Right lung (tissue), 10 donors: ENCODE data around the gene NELL2. TPM values are rescaled to one million over a fixed set of nuclear protein-coding genes. Genes with fewer than 3 reads are reported as not detected.
"Not testable (repeated sequence)": the region's sequence is repeated elsewhere in the genome, so short reads cannot be mapped to it uniquely, and the experiment has no call there.

Experiments used
- DNase-seq, 2 donors: peaks; one replicate each; pipeline ENCODE4 v3.0.0-alpha.2; 2013
- long read RNA-seq, 8 donors: transcript quantifications; one replicate each; lab custom pipeline, GENCODE V29; 2026
- polyA plus RNA-seq, 5 donors: library from polyadenylated mRNA; unstranded; fragments of 120-200 nt; gene quantifications; one replicate each; pipeline versions ENCODE4 v1.2.1 to v1.2.3, GENCODE V29; 2013; ENCODE audit warnings: inconsistent platforms in 1 of 5, low replicate concordance in 1 of 5; ENCODE audit not compliant: insufficient read length in 5 of 5, insufficient read depth in 1 of 5

NELL2 gene
- polyA plus RNA-seq, result 10 to 100 TPM; 25.3 to 42.4 (median 31.4) TPM
- long read RNA-seq, donor 1, partial matches to known transcripts, result 22 of 30 reads
- long read RNA-seq, donor 1, other reads (novel, unspliced or antisense), result 0 of 30 reads
- long read RNA-seq, donor 2, partial matches to known transcripts, result 5 of 5 reads
- long read RNA-seq, donor 2, other reads (novel, unspliced or antisense), result 0 of 5 reads
- long read RNA-seq, donor 3, partial matches to known transcripts, result 12 of 14 reads
- long read RNA-seq, donor 3, other reads (novel, unspliced or antisense), result 0 of 14 reads
- long read RNA-seq, donor 4, partial matches to known transcripts, result 6 of 6 reads
- long read RNA-seq, donor 4, other reads (novel, unspliced or antisense), result 0 of 6 reads
- long read RNA-seq, donor 5, partial matches to known transcripts, result 13 of 21 reads
- long read RNA-seq, donor 5, other reads (novel, unspliced or antisense), result 0 of 21 reads
- long read RNA-seq, donor 6, transcript NELL2-203 (20 exons, 3,612 nt), result major isoform, 7 of 29 reads
- long read RNA-seq, donor 6, partial matches to known transcripts, result 16 of 29 reads
- long read RNA-seq, donor 6, other reads (novel, unspliced or antisense), result 0 of 29 reads
- long read RNA-seq, donor 7, transcript NELL2-203 (20 exons, 3,612 nt), result major isoform, 5 of 28 reads
- long read RNA-seq, donor 7, partial matches to known transcripts, result 22 of 28 reads
- long read RNA-seq, donor 7, other reads (novel, unspliced or antisense), result 0 of 28 reads
- long read RNA-seq, donor 8, partial matches to known transcripts, result 0 of 1 reads
- long read RNA-seq, donor 8, other reads (novel, unspliced or antisense), result 0 of 1 reads

GRCh38 chr12:44875954-44876543 is at the start of gene NELL2:
Gene NELL2 (minus strand): TSS chr12:44876315. CDS start chr12:44875869, 446 bp downstream.
- no peak for DNase-seq

- no peak for DNase-seq
Measured at GRCh38 chr12:44921736-44922135, 45.6 kb upstream of the NELL2 start.

- no peak for DNase-seq
Measured at GRCh38 chr12:44917141-44917540, 41.0 kb upstream of the NELL2 start.

GRCh38 chr12:44915958-44916357 is 39.8 kb upstream of the NELL2 start:
- DNase-seq, result no peak

- DNase-seq, result no peak
Measured at GRCh38 chr12:44904321-44904720, 28.2 kb upstream of the NELL2 start.

- DNase-seq, result not testable (repeated sequence)
Measured at GRCh38 chr12:44898108-44898507, 22.0 kb upstream of the NELL2 start.

- DNase-seq, result no peak
Measured at GRCh38 chr12:44889926-44890325, 13.8 kb upstream of the NELL2 start.

- DNase-seq, result no peak
Measured at GRCh38 chr12:44889162-44889561, 13.0 kb upstream of the NELL2 start.

GRCh38 chr12:44885902-44886301 is 9.8 kb upstream of the NELL2 start:
- no peak for DNase-seq

GRCh38 chr12:44881197-44881596 is 5.1 kb upstream of the NELL2 start:
- no peak for DNase-seq

- peak; percentile 35 to 37 for DNase-seq
Measured at GRCh38 chr12:44876544-44877410, 662 bp upstream of the NELL2 start.

GRCh38 chr12:44875417-44875953 is 630 bp downstream of the NELL2 start:
- no peak for DNase-seq

- no peak for DNase-seq
Measured at GRCh38 chr12:44874981-44875416, 1.1 kb downstream of the NELL2 start.

GRCh38 chr12:44873898-44874297 is 2.2 kb downstream of the NELL2 start:
- no peak for DNase-seq

GRCh38 chr12:44869503-44869902 is 6.6 kb downstream of the NELL2 start:
- DNase-seq, result no peak

- no peak for DNase-seq
Measured at GRCh38 chr12:44863867-44864266, 12.2 kb downstream of the NELL2 start.

GRCh38 chr12:44859998-44860689 is 16.0 kb downstream of the NELL2 start:
- no peak for DNase-seq

GRCh38 chr12:44858226-44858855 is 17.8 kb downstream of the NELL2 start:
- no peak for DNase-seq

- DNase-seq, result no peak
Measured at GRCh38 chr12:44852483-44852882, 23.6 kb downstream of the NELL2 start.

- DNase-seq, result no peak
Measured at GRCh38 chr12:44851586-44851985, 24.5 kb downstream of the NELL2 start.
